Retinal pigment epithelial cell (primary cell): ENCODE measurements around the gene TMEM170B.
A peak's percentile ranks its signal among the peaks of the same experiment; 100 is the strongest.

Source experiments
- DNase-seq: peaks from one replicate; pipeline ENCODE4 v3.0.0-alpha.2; 2010; ENCODE audit warnings: low read depth
- H3K4me3 ChIP-seq: 2 replicates; pipeline ENCODE4 v1.5.1; 2011; ENCODE audit warnings: mild to moderate bottlenecking, low read length, control low read depth, moderate library complexity
- TF ChIP-seq, protein P1 (sequence below): conservative IDR thresholded peaks from 2 replicates; pipeline ENCODE4 v1.5.1; 2011; ENCODE audit warnings: low read depth, low read length, control low read depth, inconsistent platforms

Gene TMEM170B

DNA sequence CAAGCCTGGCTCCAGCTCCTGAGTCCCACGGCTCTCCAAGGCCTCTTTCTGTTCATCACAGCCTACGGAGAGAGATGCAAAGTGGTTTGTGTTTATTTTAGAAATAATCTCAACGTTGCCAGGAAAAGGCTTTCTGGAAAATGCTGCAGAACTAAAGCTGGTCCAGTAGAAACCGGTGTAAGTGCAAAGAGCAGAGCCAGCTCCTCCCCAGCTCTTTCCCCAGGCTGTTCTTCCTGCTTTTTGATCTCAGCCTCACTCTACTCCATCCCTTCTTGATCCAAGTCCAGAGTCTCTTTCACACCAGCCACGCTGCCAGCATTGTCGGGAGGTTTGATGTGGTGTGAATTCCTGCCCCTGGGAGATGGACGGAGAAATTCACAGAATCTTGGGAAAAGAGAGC is 69.8 kb downstream of the TMEM170B start:
- no peak overlapping the region for H3K4me3 ChIP-seq
- no peak for DNase-seq
- TF ChIP-seq, protein P1, sequence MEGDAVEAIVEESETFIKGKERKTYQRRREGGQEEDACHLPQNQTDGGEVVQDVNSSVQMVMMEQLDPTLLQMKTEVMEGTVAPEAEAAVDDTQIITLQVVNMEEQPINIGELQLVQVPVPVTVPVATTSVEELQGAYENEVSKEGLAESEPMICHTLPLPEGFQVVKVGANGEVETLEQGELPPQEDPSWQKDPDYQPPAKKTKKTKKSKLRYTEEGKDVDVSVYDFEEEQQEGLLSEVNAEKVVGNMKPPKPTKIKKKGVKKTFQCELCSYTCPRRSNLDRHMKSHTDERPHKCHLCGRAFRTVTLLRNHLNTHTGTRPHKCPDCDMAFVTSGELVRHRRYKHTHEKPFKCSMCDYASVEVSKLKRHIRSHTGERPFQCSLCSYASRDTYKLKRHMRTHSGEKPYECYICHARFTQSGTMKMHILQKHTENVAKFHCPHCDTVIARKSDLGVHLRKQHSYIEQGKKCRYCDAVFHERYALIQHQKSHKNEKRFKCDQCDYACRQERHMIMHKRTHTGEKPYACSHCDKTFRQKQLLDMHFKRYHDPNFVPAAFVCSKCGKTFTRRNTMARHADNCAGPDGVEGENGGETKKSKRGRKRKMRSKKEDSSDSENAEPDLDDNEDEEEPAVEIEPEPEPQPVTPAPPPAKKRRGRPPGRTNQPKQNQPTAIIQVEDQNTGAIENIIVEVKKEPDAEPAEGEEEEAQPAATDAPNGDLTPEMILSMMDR = no peak

DNA sequence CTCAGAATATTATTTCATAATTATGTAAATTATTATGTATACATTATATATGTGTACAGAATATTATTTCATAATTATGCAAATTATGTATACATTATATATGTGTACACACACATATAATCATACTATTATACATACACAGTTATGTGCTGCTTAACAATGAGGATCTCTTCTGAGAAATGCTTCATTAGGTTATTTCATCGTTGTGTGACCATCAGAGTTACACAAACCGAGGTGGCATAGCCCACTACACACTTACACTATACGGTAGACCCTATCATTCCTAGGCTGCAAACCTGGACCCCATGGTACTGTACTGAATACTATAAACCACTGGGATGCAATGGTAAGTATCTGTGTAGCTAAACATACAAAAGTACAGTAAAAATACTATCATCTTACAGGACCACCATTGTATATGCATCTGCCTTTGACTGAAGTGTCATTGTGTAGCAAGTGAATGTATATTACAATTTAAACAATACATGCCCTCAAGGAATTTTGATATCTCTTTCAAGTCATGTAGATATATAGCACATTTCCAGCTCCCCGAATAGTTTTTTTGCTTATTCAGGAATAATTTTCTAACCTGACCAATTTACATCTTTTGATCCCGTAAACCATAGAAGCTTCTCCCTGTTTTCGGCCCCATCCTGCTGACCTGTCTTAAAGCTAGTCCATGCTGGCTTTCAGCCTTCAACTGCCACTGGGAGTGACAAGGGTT is 71.2 kb downstream of the TMEM170B start:
- DNase-seq = no peak
- H3K4me3 ChIP-seq = no peak overlapping the region
- TF ChIP-seq, protein P1 = no peak

DNA sequence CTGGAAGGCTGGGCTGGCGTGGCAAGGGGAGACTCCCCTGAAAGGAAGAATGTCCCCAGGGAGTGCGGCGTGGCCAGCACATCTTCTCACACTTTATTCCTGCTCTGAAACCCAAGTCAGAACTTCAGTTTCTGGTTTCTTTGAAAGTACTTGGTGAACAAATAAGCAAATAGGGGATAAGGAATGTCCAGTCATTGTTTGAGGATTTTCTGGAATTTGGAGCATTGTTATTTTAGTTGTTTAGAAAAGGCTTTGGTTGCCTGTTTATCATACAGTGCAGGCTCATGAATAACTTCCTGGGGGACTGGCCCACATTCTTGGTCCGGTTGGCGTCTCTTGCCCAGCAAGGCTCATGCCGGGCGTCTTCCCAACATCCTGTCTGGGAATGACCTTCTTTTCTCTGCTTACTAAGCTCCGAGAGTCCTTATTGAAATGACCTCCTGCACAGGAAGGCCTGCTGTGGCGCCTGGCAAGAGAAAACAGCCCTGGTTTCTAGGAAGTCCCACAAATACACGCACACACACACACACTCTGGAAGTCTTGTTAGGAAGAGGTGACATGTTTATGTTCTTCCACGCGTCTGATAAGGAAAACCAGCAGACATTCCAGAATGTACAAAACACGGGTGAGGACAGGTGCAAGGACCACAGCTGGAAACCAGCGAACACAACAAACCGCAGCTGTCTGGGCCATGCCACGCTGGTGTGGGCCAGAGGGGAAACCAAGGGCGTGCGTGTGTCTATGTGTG is 71.9 kb downstream of the TMEM170B start:
- peak; percentile 83 for DNase-seq
- no peak overlapping the region for H3K4me3 ChIP-seq
- TF ChIP-seq, protein P1 = no peak

DNA sequence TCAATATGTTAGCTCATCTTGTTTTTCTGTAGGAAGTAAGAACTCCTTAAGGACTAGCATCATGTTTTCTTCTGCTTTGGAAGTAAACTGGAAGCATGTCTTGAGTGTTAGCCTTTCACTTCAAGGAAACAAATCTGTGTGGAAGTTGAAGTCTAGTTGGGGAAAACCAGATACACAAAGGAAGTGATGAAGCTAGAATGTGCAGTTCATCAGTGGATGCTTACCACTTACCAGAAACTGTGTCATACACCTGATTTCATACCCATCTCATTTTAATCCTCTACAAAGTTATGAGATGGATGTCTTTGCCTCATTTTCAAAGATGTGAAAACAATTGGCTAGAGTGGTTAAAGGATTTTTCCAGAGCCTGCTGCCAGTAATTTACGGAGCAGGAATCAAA is 75.8 kb downstream of the TMEM170B start:
- TF ChIP-seq, protein P1 = no peak
- DNase-seq = no peak
- no peak overlapping the region for H3K4me3 ChIP-seq

DNA sequence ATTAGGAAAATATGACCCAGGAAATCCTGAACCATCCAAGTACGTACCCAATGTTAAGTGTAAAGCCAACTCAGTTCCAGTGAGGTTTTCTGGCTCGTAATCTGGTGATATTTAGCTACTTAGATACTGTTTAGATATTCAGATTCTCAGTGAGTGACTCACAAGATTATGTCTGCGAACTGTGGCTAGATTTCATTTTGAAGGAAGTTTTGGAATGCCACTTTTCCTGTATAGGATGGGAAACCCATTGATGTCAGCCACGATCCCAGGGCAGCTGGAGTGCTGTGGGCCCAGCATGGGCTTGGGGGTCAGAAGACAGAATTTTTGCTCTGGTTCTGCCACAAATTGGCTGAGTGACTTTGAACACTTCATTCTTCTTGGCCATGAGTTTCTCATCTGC is 76.3 kb downstream of the TMEM170B start:
- DNase-seq = peak; percentile 93
- no peak overlapping the region for H3K4me3 ChIP-seq
- TF ChIP-seq, protein P1 = no peak

DNA sequence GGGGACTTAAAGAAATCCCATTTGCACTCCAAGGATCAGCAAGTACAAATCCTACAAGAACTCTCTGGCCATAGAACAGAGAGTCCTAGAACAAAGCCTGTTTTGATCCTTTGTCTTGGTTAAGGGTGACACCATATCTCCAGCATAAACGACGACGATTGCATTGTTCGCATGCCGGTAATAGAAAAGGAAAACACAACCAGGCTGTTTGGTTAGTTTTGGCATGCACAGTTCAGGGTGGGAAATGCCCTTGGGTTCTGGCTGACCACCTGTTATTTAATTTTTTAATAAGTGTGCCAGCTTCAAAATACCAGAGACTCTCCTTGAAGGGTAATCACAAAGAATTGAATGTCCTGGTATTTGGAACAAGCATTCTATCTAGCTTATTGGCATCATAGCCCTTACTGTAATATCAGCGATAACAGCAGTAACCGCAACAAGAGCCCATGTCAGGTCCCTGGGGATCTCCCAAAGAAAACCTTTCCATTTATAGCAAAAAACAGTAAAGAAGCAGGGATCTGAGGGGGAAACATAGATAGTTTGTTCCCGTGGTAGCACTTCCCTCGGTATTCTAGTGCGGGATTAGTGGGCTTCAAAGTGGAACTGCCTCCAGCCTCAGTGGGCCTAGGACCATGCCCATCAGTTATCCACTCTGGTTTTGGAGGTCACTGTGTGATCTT is 77.1 kb downstream of the TMEM170B start:
- no peak overlapping the region for H3K4me3 ChIP-seq
- TF ChIP-seq, protein P1 = no peak
- no peak for DNase-seq
